NCI-H1417 treated with DMSO at 0.1 percent for 48 hours (cell line): Measurements from ENCODE around the gene ITGA2.

Experiments
- DNase-seq: peaks from one replicate; lab custom pipeline; 2025; lab: John Stamatoyannopoulos, UW

The ITGA2 gene

GRCh38 chr5:53055365-53055764, 66.2 kb downstream of the ITGA2 start:
- DNase-seq = no peak

- no peak for DNase-seq
Observed at GRCh38 chr5:53059281-53059680, 70.1 kb downstream of the ITGA2 start.

GRCh38 chr5:53063176-53063575, 74.0 kb downstream of the ITGA2 start:
- DNase-seq = no peak

- no peak for DNase-seq
Observed at GRCh38 chr5:53063791-53064190, 74.6 kb downstream of the ITGA2 start.

GRCh38 chr5:53066088-53066487, 76.9 kb downstream of the ITGA2 start:
- no peak for DNase-seq

- no peak for DNase-seq
Observed at GRCh38 chr5:53067641-53068040, 78.5 kb downstream of the ITGA2 start.

- DNase-seq = no peak
Observed at GRCh38 chr5:53068291-53068836, 79.2 kb downstream of the ITGA2 start.

- DNase-seq = no peak
Observed at GRCh38 chr5:53069626-53070025, 80.5 kb downstream of the ITGA2 start.

GRCh38 chr5:53071298-53071697, 82.1 kb downstream of the ITGA2 start:
- DNase-seq = no peak

- DNase-seq = no peak
Observed at GRCh38 chr5:53071738-53072137, 82.6 kb downstream of the ITGA2 start.

- no peak for DNase-seq
Observed at GRCh38 chr5:53073348-53073747, 84.2 kb downstream of the ITGA2 start.

- no peak for DNase-seq
Observed at GRCh38 chr5:53076014-53076583, 86.9 kb downstream of the ITGA2 start.

- no peak for DNase-seq
Observed at GRCh38 chr5:53080271-53080670, 91.1 kb downstream of the ITGA2 start.

- no peak for DNase-seq
Observed at GRCh38 chr5:53083927-53084326, 94.8 kb downstream of the ITGA2 start.

- DNase-seq = no peak
Observed at GRCh38 chr5:53084546-53085255, 95.5 kb downstream of the ITGA2 start.

- DNase-seq = no peak
Observed at GRCh38 chr5:53087171-53087570, 98.0 kb downstream of the ITGA2 start.

GRCh38 chr5:53087621-53088121, 98.5 kb downstream of the ITGA2 start:
- no peak for DNase-seq

- DNase-seq = no peak
Observed at GRCh38 chr5:53089481-53089991, 100.4 kb downstream of the ITGA2 start.

- DNase-seq = no peak
Observed at GRCh38 chr5:53090229-53090628, 101.1 kb downstream of the ITGA2 start.

- DNase-seq = no peak
Observed at GRCh38 chr5:53091289-53091688, 102.1 kb downstream of the ITGA2 start.

- no peak for DNase-seq
Observed at GRCh38 chr5:53092242-53092641, 103.1 kb downstream of the ITGA2 start.

- no peak for DNase-seq
Observed at GRCh38 chr5:53095217-53095616, 106.1 kb downstream of the ITGA2 start.

- DNase-seq = peak; percentile 5
Observed at GRCh38 chr5:53095931-53096525, 106.9 kb downstream of the ITGA2 start.
